ENCODE results near the gene PGBD1. TPM values are rescaled to one million over a fixed set of nuclear protein-coding genes. Genes with fewer than 3 reads are reported as not detected.

PGBD1 gene
- total and polyA plus RNA-seq, 2 of the 13 experiments (the other 11 are each of a cell fraction or from before 2014, with no cell fraction given): 3.6 to 6.9 TPM

- TF ChIP-seq SRSF9 (IDR thresholded peaks at IDR 0.05; ENCODE audit: borderline replicate concordance, insufficient read depth, low read depth, low read length, poor library complexity, severe bottlenecking): no peak
- TF ChIP-seq EEA1 (CRISPR knock-in tag; IDR thresholded peaks at IDR 0.05; ENCODE audit: borderline replicate concordance): no peak; the same call in 1 of the 2 replicates
- no peak; the same call in 1 of the 2 replicates for TF ChIP-seq ZNF44 (CRISPR knock-in tag; IDR thresholded peaks at IDR 0.05)
- TF ChIP-seq HNF1B (CRISPR knock-in tag; IDR thresholded peaks at IDR 0.05): peak; percentile 40
- TF ChIP-seq ATRX (CRISPR knock-in tag; IDR thresholded peaks at IDR 0.05; ENCODE audit: borderline replicate concordance): no peak
- TF ChIP-seq DR1 (CRISPR knock-in tag; IDR thresholded peaks at IDR 0.05): peak; percentile 94
- no peak for TF ChIP-seq NONO (IDR thresholded peaks at IDR 0.05)
- TF ChIP-seq NONO (CRISPR knock-in tag; conservative IDR thresholded peaks at IDR 0.05): peak; percentile 69
- no peak for TF ChIP-seq KDM6A (CRISPR knock-in tag; IDR thresholded peaks at IDR 0.05; ENCODE audit: low read depth)
Measured at GRCh38 chr6:28335564-28336283, 54.4 kb downstream of the PGBD1 start, which contains the start of gene ZSCAN31 (continued).

GRCh38 chr6:28336284-28337120 lies 55.1 kb downstream of the PGBD1 start:
- ChIA-PET POLR2A (interaction anchor here (0.6 to 4.9 kb wide), 25 partner anchors 9 to 864 kb away, joined by 3 to 108 read pairs (median 9); partner anchors contain the start of genes PGBD1, ZKSCAN3, ZKSCAN4 and ZKSCAN8), CTCF (ENCODE audit: low intra/inter-chr PET ratio, low total read pairs) (no interaction called here)
- no peaks in the 10 kb centered on the region; a peak in 1 of 5 replicates for H3K27me3 ChIP-seq (ENCODE audit: control insufficient read depth in 1 of 2, insufficient read depth in 2 of 2, low read length in 2 of 2)
- H3K4me1 ChIP-seq (ENCODE audit: insufficient read depth, low read length): peaks cover 25% of the 10 kb centered on the region
- H3K9ac ChIP-seq (ENCODE audit: insufficient read depth, low read depth, low read length): peak overlapping the region; percentile 88
- in situ Hi-C loops (cut with HindIII; ENCODE audit: extremely low pct_ligation_motif_present, low pct_unique_long_range_greater_than_20kb): no loop called here
- H3K4me2 ChIP-seq (ENCODE audit: low read depth, low read length): peak overlapping the region; percentile 87
- intact Hi-C loops (cut with micrococcal nuclease; ENCODE audit: unreplicated experiment): no loop called here
- H3K9me3 ChIP-seq (ENCODE audit: low read length): peaks cover 8% of the 10 kb centered on the region
- peak; percentile 38 for ATAC-seq
- H4K20me1 ChIP-seq (ENCODE audit: insufficient read depth, low read length): no peaks in the 10 kb centered on the region
- peak overlapping the region; percentile 96 for H3K27ac ChIP-seq (ENCODE audit: extremely low read length, insufficient read depth, low read length)
- peak overlapping the region; percentile 9 for H2AFZ ChIP-seq (ENCODE audit: low read length)
- H3K4me3 ChIP-seq (replicated peaks in 1 of 3; ENCODE audit: insufficient read depth in 1 of 3, low read depth in 2 of 3, low read length in 3 of 3): peak overlapping the region; percentile 78 to 94 (median 80)
- 4% methylated on average over 24 of the region's 24 CpGs for WGBS (ENCODE audit: low lambda C conversion rate)
- FAIRE-seq: peak; percentile 36
- H3K79me2 ChIP-seq (ENCODE audit: insufficient read depth, low read length): peaks cover 9% of the 10 kb centered on the region
- DNase-seq (ENCODE audit: low spot score): peak; percentile 44
- no TSS peak for BruUV-seq (replicated peaks)
- H3K36me3 ChIP-seq (replicated peaks in 1 of 2; ENCODE audit: control insufficient read depth in 1 of 2, insufficient read depth in 2 of 2, low read length in 2 of 2): no peaks in the 10 kb centered on the region
- TF ChIP-seq ZNF543 (CRISPR knock-in tag; IDR thresholded peaks at IDR 0.05) (no peak), PBX3 (CRISPR knock-in tag; IDR thresholded peaks at IDR 0.05; ENCODE audit: borderline replicate concordance) (0 out of 2 replicates have a peak, but pooled peaks have one; percentile 5), FOXO4 (CRISPR knock-in tag; conservative IDR thresholded peaks at IDR 0.05) (0 out of 2 replicates have a peak, but pooled peaks have one; percentile 88), SOX13 (IDR thresholded peaks at IDR 0.05) (no peak), SOX13 (CRISPR knock-in tag; conservative IDR thresholded peaks at IDR 0.05 in 1 of 2, IDR thresholded peaks at IDR 0.05 in 1 of 2) (peak in 1 of 2 experiments; percentile 11; a peak in 1 of 4 replicates), ZNF567 (CRISPR knock-in tag; IDR thresholded peaks at IDR 0.05; ENCODE audit: borderline replicate concordance) (0 out of 2 replicates have a peak, but pooled peaks have one; percentile 17), PPARG (CRISPR knock-in tag; conservative IDR thresholded peaks at IDR 0.05) (0 out of 2 replicates have a peak, but pooled peaks have one; percentile 18), ZNF619 (CRISPR knock-in tag; IDR thresholded peaks at IDR 0.05) (no peak)

Data from HepG2 (cell line).